Activated CD8-positive, alpha-beta memory T cell treated with anti-CD3 and anti-CD28 coated beads for 36 hours (primary cell): ENCODE measurements around the gene MDM2. TPM values are rescaled to one million over a fixed set of nuclear protein-coding genes. Genes with fewer than 3 reads are reported as not detected.

Experiments used
- CTCF ChIA-PET: fragments of 350-600 bp; sonication (Branson Sonifier 250); formaldehyde crosslinking; loops from one replicate; lab custom pipeline; 2021; ENCODE audit warnings: antibody characterized with exemption; lab: Charles Lee
- POLR2A ChIA-PET: fragments of 350-600 bp; sonication (Branson Sonifier 250); formaldehyde crosslinking; loops from one replicate; lab custom pipeline; 2021; ENCODE audit warnings: antibody characterized with exemption; lab: Charles Lee
- total RNA-seq, 2 experiments: library from RNA; stranded (reverse); gene quantifications; one replicate each; pipeline ENCODE4 v1.2.3, GENCODE V29; 2021

MDM2 gene
- 100 to 1,000 TPM; 176 to 196 TPM for total RNA-seq

DNA sequence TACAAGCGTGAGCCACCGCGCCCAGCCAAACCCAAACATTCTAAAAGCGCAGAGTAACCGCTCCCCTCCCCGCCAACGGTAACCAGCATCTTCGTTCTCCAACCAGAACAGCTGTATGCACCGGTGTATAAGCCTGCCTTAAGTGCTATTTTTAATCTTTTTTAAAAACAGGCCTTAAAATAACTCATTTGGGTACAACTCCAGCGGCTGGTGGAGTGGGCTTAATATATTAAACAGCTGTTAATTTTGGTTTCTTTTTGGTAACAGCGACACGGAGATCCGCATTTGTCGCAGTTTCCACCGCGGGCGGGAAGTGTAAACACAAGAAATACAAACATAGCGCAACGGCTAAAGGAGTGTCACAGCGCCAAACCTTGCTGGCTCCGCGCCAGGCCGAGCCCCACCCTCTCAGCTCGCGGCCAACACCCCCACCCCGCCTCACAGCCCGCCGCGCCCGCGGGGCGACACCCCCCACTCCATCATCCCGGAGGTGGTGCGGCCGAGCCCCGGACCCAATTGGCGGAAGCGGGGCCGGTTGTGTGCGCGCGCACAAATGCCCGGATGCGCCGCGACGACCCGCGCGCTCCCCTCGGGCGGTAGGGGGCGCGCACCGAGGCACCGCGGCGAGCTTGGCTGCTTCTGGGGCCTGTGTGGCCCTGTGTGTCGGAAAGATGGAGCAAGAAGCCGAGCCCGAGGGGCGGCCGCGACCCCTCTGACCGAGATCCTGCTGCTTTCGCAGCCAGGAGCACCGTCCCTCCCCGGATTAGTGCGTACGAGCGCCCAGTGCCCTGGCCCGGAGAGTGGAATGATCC lies at the start of gene MDM2:
MDM2 (plus strand) TSS at position 602 of the 812 bp plus-strand sequence. CDS start 301 bp downstream, outside the sequence.
- POLR2A ChIA-PET = interaction anchor here (0.6 to 1.6 kb wide), 5 partner anchors 10 to 1539 kb away, joined by 3 to 6 read pairs (median 6); partner anchors contain the start of gene CAND1
- CTCF ChIA-PET = interaction anchor here (1.1 to 2.1 kb wide), 7 partner anchors 8 to 197 kb away, joined by 3 to 7 read pairs (median 4); partner anchors contain the start of genes RAP1B and SLC35E3

DNA sequence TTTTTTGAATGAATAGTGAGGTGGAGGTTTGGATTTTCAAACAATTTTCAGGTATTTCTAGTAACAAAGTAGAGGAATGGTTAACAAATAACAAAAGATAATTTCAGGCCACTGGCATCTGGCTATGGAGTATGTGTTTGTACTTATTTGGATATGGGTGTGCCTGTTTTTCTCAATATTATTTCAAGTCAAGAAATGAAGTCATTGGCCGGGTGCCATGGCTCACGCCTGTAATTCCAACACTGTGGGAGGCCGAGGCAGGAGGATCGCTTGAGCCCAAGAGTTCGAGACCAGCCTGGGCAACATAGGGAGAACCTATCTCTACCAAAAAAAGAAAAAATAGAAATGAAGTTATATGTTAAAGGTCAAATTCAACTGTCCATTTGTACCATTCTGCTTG lies 48.1 kb upstream of the MDM2 start:
- ChIA-PET POLR2A (no interaction called here), CTCF (no interaction called here)

DNA sequence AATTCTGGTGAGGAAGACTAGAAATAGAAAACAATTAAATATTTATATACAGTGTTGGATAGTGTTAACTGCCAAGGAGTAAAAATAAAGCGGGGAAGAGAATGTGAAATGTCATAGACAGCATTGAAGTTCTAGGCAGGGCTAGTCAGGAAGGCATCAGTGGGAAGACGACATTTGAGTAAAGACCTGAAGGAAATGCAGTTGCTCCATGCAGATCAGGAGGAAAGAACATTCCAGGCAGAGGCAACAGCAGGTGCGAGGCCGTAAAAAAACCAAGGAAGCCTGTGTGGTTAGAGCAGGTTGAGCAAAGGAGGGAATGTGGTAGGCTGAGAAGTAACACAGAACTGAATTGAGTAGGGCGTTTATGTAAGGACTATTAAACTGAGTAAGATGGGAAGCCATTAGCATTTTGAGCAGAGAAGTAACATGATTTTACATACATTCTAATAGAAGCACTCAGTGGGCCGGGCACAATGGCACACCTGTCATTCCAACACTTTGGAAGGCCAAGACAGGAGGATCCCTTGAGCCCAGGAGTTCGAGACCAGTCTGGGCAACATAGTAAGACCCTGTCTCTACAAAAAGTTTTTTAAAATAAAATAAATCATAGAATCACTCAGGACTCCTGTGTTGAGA lies 47.1 kb upstream of the MDM2 start:
- CTCF ChIA-PET = no interaction called here
- POLR2A ChIA-PET = no interaction called here

DNA sequence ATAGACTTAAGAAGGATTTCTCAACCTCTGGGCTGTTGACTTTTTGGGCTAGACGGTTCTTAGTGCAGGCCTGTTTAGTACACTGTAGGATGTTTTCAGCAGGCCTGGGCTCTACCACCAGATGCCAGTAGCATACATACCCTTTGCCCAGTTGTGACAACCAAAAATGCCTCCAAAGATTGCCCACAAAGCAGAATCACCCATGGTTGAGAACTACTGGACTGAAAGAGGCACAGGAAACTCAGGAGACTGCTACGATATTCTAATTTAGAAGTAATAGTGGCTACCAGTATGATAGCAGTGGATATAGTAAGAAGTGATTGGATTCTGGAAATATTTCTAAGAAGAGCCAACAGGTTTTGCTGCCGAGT lies 46.5 kb upstream of the MDM2 start:
- CTCF ChIA-PET = no interaction called here
- POLR2A ChIA-PET = no interaction called here

- ChIA-PET POLR2A (no interaction called here), CTCF (no interaction called here)
Measured at GRCh38 chr12:68761901-68762630, 45.9 kb upstream of the MDM2 start.

GRCh38 chr12:68762691-68763090 lies 45.3 kb upstream of the MDM2 start:
- ChIA-PET CTCF (no interaction called here), POLR2A (interaction anchor here (0.5 kb wide), 1 partner anchor 64 kb away, joined by 4 read pairs; no protein-coding TSS in a partner anchor)

- CTCF ChIA-PET = no interaction called here
Measured at GRCh38 chr12:68765696-68766095, 42.3 kb upstream of the MDM2 start.

GRCh38 chr12:68766646-68767045 lies 41.3 kb upstream of the MDM2 start:
- ChIA-PET POLR2A (no interaction called here), CTCF (no interaction called here)

More at GRCh38 chr12:68765696-68766095, 42.3 kb upstream of the MDM2 start:
- POLR2A ChIA-PET = no interaction called here

DNA sequence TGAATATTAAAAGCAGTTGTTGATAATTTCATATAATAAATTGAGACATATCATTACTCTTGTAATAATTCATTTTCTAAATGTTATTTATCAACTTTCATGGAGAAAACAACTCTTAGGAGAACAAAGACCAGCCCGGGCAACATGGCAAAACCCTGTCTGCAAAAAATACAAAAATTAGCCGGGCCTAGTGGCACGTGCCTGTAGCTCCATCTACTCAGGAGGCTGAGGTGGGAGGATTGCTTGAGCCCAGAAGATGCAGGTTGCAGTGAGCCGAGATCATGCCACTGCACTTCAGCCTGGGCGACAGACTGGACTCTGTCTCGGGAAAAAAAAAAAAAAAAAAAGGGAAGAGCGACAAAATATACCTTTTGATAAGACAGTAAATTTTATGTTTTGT lies 40.8 kb upstream of the MDM2 start:
- ChIA-PET POLR2A (no interaction called here), CTCF (no interaction called here)

DNA sequence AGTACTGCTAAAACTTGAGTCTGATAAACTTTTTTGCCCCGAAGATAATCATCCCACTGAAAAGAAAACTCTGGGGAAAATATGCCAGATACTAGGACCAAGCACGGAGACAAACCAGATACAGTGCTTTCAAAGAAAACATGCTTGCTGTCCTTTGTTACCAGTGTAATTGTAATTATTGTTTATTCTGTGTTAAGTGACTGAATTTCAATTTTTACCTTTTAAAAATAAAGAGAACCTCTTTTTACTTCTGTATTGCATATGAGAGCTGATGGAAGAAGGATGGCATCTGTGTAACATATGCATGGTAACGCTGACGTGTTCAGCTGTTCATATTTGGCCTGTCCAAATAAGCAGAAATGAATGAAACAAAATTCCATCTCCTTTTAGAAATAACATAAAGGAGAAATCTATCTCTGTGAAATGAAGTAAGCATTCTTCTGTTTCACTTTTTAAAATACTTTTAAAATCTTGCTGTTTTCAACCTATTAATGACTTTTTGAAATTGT lies 39.5 kb upstream of the MDM2 start:
- CTCF ChIA-PET = no interaction called here
- POLR2A ChIA-PET = no interaction called here

DNA sequence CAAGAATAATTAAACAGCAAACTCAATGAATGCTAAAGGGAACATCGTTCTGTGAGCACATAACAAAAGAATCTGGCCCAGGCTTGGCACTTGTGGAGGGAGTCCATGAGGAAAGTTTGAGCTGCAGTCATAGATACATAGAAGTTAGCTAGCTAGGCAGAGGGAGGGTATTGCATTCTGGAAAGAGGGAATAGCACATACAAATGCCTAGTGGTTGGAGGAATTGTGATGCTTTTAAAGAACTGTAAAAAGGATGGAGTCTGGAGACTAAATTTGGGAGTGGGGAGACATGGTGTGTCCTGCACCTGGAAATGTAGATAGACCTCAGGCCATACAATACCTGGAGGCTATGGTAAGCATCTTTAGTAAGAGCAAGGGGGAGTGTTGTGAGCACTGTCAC lies 38.0 kb upstream of the MDM2 start:
- ChIA-PET CTCF (no interaction called here), POLR2A (no interaction called here)

- CTCF ChIA-PET = interaction anchor here (0.9 kb wide), 1 partner anchor 40 kb away, joined by 3 read pairs; no protein-coding TSS in a partner anchor
- POLR2A ChIA-PET = no interaction called here
Measured at GRCh38 chr12:68771223-68771925, 36.6 kb upstream of the MDM2 start.

DNA sequence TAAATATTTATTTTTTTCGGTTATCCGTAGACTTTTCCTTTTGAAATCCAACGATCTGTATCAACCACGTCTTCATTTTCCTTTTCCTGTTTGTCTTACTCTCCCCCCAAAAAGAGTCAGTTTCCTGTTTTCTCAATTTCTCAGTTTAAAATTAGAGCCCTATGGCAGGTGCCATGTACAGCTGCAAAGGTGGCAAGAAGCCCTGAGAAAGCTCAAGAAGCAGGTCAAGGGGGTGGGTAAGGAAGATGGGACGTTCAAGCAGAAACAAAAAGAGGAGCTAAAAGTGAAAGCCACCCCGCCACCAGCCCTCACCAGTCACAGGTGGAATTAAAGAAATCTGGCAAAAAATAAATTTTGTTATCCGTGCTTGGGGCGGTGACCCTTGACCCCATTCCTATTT lies 35.3 kb upstream of the MDM2 start:
- ChIA-PET POLR2A (no interaction called here), CTCF (no interaction called here)

- ChIA-PET CTCF (no interaction called here), POLR2A (no interaction called here)
Measured at GRCh38 chr12:68773582-68773981, 34.4 kb upstream of the MDM2 start.

DNA sequence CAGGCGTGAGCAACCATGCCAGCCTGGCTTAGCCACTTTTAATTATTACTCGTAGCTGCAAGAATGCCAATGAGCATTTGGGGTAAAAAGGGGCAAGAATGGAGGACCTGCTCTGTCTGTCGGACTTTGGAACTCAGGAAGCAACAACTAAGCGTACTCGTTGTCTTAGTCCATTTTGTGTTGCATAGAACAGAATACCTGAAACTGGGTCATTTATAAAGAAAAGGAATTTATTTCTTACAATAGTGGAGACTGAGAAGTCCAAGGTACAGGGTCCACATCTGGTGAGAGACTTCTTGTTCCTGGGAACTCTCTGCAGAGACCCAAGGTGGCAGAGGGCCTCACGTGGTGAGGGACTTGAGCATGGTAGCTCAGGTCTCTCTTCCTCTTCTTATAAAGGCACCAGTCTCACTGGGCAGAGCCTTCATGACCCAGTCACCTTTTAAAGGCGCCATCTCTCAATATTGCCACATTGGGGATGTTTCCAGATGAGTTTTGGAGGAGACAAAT lies 32.8 kb upstream of the MDM2 start:
- POLR2A ChIA-PET = no interaction called here

GRCh38 chr12:68776976-68777610 lies 30.9 kb upstream of the MDM2 start:
- POLR2A ChIA-PET = no interaction called here
- CTCF ChIA-PET = no interaction called here

More for the DNA sequence above, 32.8 kb upstream of the MDM2 start:
- CTCF ChIA-PET = interaction anchor here (0.9 kb wide), 1 partner anchor 10 kb away, joined by 3 read pairs; no protein-coding TSS in a partner anchor

DNA sequence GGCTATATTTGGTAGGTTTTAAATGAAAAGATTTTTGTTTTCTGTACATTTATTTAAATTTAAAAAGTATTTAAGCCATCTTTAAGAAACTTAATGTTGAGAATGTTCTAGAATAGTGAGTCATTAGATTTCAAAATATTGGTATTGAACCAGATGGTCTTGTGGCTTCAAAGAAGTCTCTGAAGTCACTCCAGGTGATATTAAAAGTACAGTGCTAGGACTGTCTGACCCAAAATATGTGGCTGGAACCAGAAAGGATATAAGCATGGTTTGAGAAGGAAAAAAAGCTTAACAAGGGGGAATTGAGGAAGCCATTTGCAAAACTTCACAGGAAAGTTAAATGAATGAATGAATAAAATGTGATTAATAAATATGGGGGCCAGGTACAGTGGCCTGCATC lies 28.7 kb upstream of the MDM2 start:
- ChIA-PET CTCF (no interaction called here), POLR2A (interaction anchor here (0.5 kb wide), 1 partner anchor 441 kb away, joined by 3 read pairs; no protein-coding TSS in a partner anchor)

- POLR2A ChIA-PET = interaction anchor here (0.6 kb wide), 1 partner anchor 1335 kb away, joined by 7 read pairs; no protein-coding TSS in a partner anchor
- CTCF ChIA-PET = no interaction called here
Measured at GRCh38 chr12:68780731-68781130, 27.2 kb upstream of the MDM2 start.
